ENCODE results near the gene EGFR. TPM values are rescaled to one million over a fixed set of nuclear protein-coding genes. Genes with fewer than 3 reads are reported as not detected.
A peak's percentile ranks its signal among the peaks of the same experiment; 100 is the strongest.

Gene EGFR
- total and polyA plus RNA-seq, 2 experiments from 2014 or later: 21.6 to 51.0 TPM

GRCh38 chr7:55054758-55055157 is 35.9 kb downstream of the EGFR start:
- Histone ChIP-seq H3K4me1 (ENCODE audit: insufficient read depth) (no peaks in the 10 kb centered on the region), H3K27ac (peak overlapping the region; percentile 77), H3K4me3 (no peak overlapping the region), H2AFZ (no peak overlapping the region), H3K79me2 (peaks cover 87% of the 10 kb centered on the region), H4K20me1 (ENCODE audit: insufficient read depth, poor library complexity, severe bottlenecking) (no peaks in the 10 kb centered on the region), H3K9me3 (ENCODE audit: low read depth) (no peaks in the 10 kb centered on the region), H3K36me3 (replicated peaks; ENCODE audit: insufficient read depth, low read depth) (no peaks in the 10 kb centered on the region), H3K27me3 (no peaks in the 10 kb centered on the region), H3K9me2 (replicated peaks; ENCODE audit: insufficient read depth) (no peaks in the 10 kb centered on the region), H3K4me2 (no peak overlapping the region)
- no peak for DNase-seq (ENCODE audit: low spot score)
- TF ChIP-seq EZH2phosphoT487 (IDR thresholded peaks at IDR 0.05; ENCODE audit: low read depth, severe bottlenecking, unreplicated experiment): no peak
- TF ChIP-seq CTCF (IDR thresholded peaks at IDR 0.05; ENCODE audit: poor library complexity): no peak
- no peak for TF ChIP-seq EZH2 (IDR thresholded peaks at IDR 0.05; ENCODE audit: borderline replicate concordance)
- WGBS (ENCODE audit: low lambda C conversion rate, missing lambda C conversion rate): 97% methylated on average over 9 of the region's 9 CpGs

GRCh38 chr7:55055479-55055878 is 36.7 kb downstream of the EGFR start:
- H3K9me3 ChIP-seq (ENCODE audit: low read depth): no peaks in the 10 kb centered on the region
- 90% methylated on average over 7 of the region's 7 CpGs for WGBS (ENCODE audit: low lambda C conversion rate, missing lambda C conversion rate)
- no peak overlapping the region for H3K4me3 ChIP-seq
- no peaks in the 10 kb centered on the region for H4K20me1 ChIP-seq (ENCODE audit: insufficient read depth, poor library complexity, severe bottlenecking)
- H3K36me3 ChIP-seq (replicated peaks; ENCODE audit: insufficient read depth, low read depth): no peaks in the 10 kb centered on the region
- peaks cover 87% of the 10 kb centered on the region for H3K79me2 ChIP-seq
- H3K27ac ChIP-seq: no peak overlapping the region
- TF ChIP-seq EZH2 (IDR thresholded peaks at IDR 0.05; ENCODE audit: borderline replicate concordance) (no peak), EZH2phosphoT487 (IDR thresholded peaks at IDR 0.05; ENCODE audit: low read depth, severe bottlenecking, unreplicated experiment) (no peak), CTCF (IDR thresholded peaks at IDR 0.05; ENCODE audit: poor library complexity) (no peak)
- H3K4me2 ChIP-seq: no peak overlapping the region
- no peak overlapping the region for H2AFZ ChIP-seq
- no peaks in the 10 kb centered on the region for H3K27me3 ChIP-seq
- H3K9me2 ChIP-seq (replicated peaks; ENCODE audit: insufficient read depth): no peaks in the 10 kb centered on the region
- no peaks in the 10 kb centered on the region for H3K4me1 ChIP-seq (ENCODE audit: insufficient read depth)
- no peak for DNase-seq (ENCODE audit: low spot score)

- H2AFZ ChIP-seq: no peak overlapping the region
- H3K27ac ChIP-seq: no peak overlapping the region
- no peaks in the 10 kb centered on the region for H4K20me1 ChIP-seq (ENCODE audit: insufficient read depth, poor library complexity, severe bottlenecking)
- TF ChIP-seq CTCF (IDR thresholded peaks at IDR 0.05; ENCODE audit: poor library complexity): no peak
- TF ChIP-seq EZH2phosphoT487 (IDR thresholded peaks at IDR 0.05; ENCODE audit: low read depth, severe bottlenecking, unreplicated experiment): no peak
- no peak for TF ChIP-seq EZH2 (IDR thresholded peaks at IDR 0.05; ENCODE audit: borderline replicate concordance)
- 88% methylated on average over 1 of the region's 1 CpG for WGBS (ENCODE audit: low lambda C conversion rate, missing lambda C conversion rate)
- H3K36me3 ChIP-seq (replicated peaks; ENCODE audit: insufficient read depth, low read depth): no peaks in the 10 kb centered on the region
- H3K4me1 ChIP-seq (ENCODE audit: insufficient read depth): no peaks in the 10 kb centered on the region
- no peak overlapping the region for H3K4me3 ChIP-seq
- H3K9me3 ChIP-seq (ENCODE audit: low read depth): no peaks in the 10 kb centered on the region
- no peak overlapping the region for H3K4me2 ChIP-seq
- no peak for DNase-seq (ENCODE audit: low spot score)
- H3K9me2 ChIP-seq (replicated peaks; ENCODE audit: insufficient read depth): no peaks in the 10 kb centered on the region
- no peaks in the 10 kb centered on the region for H3K27me3 ChIP-seq
- H3K79me2 ChIP-seq: peaks cover 87% of the 10 kb centered on the region
Observed at GRCh38 chr7:55056068-55056467, 37.3 kb downstream of the EGFR start.

All from hepatocyte (in vitro differentiated cells).